ENCODE data around the gene TBX15.

The TBX15 gene

GRCh38 chr1:119001181-119002027, 13.3 kb upstream of the TBX15 start:
- no peak for TF ChIP-seq CTCF (IDR thresholded peaks at IDR 0.05)

GRCh38 chr1:119000371-119001180, 12.4 kb upstream of the TBX15 start:
- TF ChIP-seq CTCF (IDR thresholded peaks at IDR 0.05), result no peak

DNA sequence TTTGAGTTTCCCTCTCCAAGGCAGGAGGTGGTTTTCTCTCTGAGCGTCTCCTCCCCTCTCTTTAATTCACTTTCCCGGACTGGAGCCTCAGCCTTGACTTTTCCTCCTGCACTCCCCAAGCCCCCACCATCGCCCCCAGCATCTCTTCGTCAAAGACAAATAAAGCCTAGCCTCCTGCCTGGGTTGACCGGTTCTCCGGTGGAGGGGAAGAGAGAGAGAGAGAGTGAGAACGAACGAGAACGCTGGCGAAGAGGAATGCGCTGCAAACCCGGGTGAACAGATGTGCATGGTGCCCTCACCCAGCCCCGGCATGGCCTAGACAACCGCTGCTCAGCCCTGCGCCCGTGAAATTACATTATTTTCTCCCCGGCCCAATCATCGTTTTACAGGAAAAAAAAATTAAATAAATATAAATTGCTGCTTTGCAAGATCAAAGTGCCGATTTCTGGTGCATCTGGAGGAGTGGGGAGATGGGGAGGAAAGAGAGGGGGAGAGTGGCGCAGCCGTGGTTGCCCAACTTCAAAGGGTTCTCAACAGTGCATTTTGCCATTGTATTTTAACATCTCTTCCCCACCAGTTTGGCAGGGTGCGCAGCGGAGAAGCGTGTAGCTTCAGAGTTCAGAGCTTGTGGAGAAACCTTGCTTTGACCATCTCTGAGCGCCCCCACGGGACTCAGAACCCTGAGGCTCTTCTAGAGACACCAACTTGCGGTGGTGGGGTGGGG, 11.4 kb upstream of the TBX15 start:
- TF ChIP-seq CTCF (IDR thresholded peaks at IDR 0.05), result no peak

DNA sequence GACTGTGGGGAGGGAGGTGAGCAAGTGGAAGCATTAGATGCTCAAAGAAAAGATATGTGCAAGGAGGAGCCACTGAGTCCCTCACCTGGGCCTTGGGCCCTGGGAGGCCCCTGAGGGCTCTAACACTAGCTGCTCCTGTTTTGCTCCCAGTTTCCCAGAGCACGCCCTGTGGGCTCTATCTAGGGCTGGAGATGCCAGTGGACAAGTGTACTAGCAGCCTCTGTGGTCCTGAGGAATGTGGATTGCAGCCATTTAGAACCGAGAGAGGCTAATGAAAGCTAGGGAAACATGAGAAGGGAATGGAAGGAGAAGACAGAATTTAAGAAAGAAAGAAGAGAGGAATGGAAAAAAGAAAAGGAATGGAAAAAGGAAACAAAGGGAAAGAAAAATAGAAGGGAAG, 10.0 kb upstream of the TBX15 start:
- TF ChIP-seq CTCF (IDR thresholded peaks at IDR 0.05), result no peak

DNA sequence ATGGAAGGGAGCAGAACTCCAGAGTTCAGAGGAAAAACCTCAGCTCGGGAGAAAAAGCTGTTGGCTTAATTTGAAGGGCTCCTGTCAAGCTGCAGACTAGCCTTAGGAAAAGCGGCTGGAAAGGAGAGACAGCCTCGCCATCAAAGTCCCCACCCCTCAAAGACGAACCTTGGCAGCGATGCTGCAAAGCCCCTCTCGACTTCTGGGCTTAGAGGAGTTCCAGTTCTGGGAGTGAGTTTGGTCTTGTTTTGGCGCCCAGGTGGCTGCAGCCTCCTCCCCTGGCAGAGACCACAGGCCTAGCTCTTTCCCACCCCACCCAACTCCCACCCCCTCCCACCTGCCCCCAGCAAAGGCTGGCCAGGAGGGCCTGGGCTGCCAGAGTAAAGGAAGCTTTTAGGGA, 9.1 kb upstream of the TBX15 start:
- no peak for TF ChIP-seq CTCF (IDR thresholded peaks at IDR 0.05)

DNA sequence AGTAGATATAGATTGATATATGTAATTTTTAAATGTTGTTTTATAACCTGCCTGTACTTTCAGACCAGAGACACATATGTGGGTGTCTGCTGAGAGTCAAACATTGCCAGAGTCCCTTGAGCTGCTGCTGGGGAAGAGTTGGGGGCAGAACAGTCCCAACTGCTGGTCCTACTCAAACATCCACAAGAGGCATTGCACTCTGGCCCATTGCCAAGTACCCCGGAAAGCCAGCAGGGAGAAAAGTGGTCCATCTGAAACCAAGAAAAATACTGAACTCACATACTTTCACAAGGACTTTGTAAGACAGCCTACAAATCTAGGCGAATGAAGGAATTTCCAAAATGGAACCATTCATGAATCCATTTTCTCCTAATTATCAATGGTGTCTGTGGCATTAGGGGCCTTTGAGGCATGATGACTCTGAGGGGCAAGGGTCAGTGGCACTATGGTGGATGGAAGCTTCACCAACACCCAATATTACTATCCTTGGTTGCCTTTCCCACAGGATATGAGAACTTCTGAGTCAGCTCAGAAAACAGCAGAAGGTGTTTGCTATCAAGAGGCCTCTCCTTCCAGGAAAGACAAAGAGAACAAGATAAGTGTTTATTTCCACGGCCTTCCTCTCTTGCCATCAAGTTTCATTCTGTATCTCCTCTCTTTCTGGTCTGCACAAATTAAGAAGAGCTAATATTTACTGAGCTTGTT, 7.3 kb upstream of the TBX15 start:
- no peak for TF ChIP-seq CTCF (IDR thresholded peaks at IDR 0.05)

- TF ChIP-seq CTCF (IDR thresholded peaks at IDR 0.05), result no peak
Measured at GRCh38 chr1:118993700-118994026, 5.5 kb upstream of the TBX15 start.

Measured in LNCAP (cell line).